SU-DHL-6 (cell line): ENCODE data around the gene ALG8.
"Not testable (repeated sequence)": the region's sequence is repeated elsewhere in the genome, so short reads cannot be mapped to it uniquely, and the experiment has no call there.

ENCODE experiments used
- H2AFZ ChIP-seq: fragments of 200-600 bp; sonication (generic); 2 replicates; pipeline ENCODE4 v1.6.1; 2014; ENCODE audit warnings: low read depth, mild to moderate bottlenecking, moderate library complexity, mixed read lengths, antibody characterized with exemption, low read length; ENCODE audit not compliant: severe bottlenecking
- H3F3A ChIP-seq: fragments of 200-600 bp; shearing (Covaris generic); 2 replicates; pipeline ENCODE4 v1.6.0; 2016; ENCODE audit warnings: antibody characterized with exemption, mild to moderate bottlenecking; ENCODE audit not compliant: insufficient read depth
- H3K27ac ChIP-seq: fragments of 200-600 bp; sonication (generic); 2 replicates; pipeline ENCODE4 v1.5.1; 2016; ENCODE audit warnings: low read depth, mild to moderate bottlenecking, low read length, moderate library complexity, mixed read lengths
- H3K27me3 ChIP-seq: fragments of 200-600 bp; sonication (generic), shearing (Covaris generic); 2 replicates; pipeline ENCODE4 v1.6.0; 2014; ENCODE audit warnings: mild to moderate bottlenecking, low read length
- H3K36me3 ChIP-seq: fragments of 200-600 bp; sonication (generic); 2 replicates; pipeline ENCODE4 v1.6.1; 2014; ENCODE audit warnings: mild to moderate bottlenecking, low read length, mixed read lengths
- H3K4me2 ChIP-seq: fragments of 300-600, 200-600 bp; shearing (Covaris generic), sonication (generic); 2 replicates; pipeline ENCODE4 v1.6.0; 2014; ENCODE audit warnings: low read length, low read depth, mild to moderate bottlenecking; ENCODE audit not compliant: poor library complexity, severe bottlenecking
- H3K4me3 ChIP-seq: fragments of 200-600 bp; sonication (generic); 2 replicates; pipeline ENCODE4 v1.5.1; 2014; ENCODE audit warnings: antibody characterized with exemption, low read length, mild to moderate bottlenecking, mixed read lengths; ENCODE audit not compliant: insufficient read depth, poor library complexity, severe bottlenecking
- H3K79me2 ChIP-seq: fragments of 200-600 bp; sonication (generic); 2 replicates; pipeline ENCODE4 v1.6.1; 2014; ENCODE audit warnings: mild to moderate bottlenecking, low read length, moderate library complexity; ENCODE audit not compliant: insufficient read depth
- H3K9ac ChIP-seq: fragments of 200-600 bp; sonication (generic); 2 replicates; pipeline ENCODE4 v1.7.0; 2014; ENCODE audit warnings: mild to moderate bottlenecking, low read length
- H3K9me2 ChIP-seq: fragments of 200-600 bp; sonication (generic); replicated peaks from 2 replicates; pipeline ENCODE4 v1.6.1; 2014; ENCODE audit warnings: low read length; ENCODE audit not compliant: insufficient read depth
- H3K9me3 ChIP-seq: fragments of 200-600 bp; sonication (generic); 2 replicates; pipeline ENCODE4 v1.6.1; 2014; ENCODE audit warnings: low read length, mixed read lengths; ENCODE audit not compliant: insufficient read depth
- H4K20me1 ChIP-seq: fragments of 200-600 bp; sonication (generic); 2 replicates; pipeline ENCODE4 v1.6.1; 2014; ENCODE audit warnings: low read depth, mild to moderate bottlenecking, antibody characterized with exemption, low read length, moderate library complexity, mixed read lengths
- CTCF ChIP-seq: fragments of 200-600 bp; sonication (generic); IDR thresholded peaks from one replicate; pipeline ENCODE4 v1.5.1; 2017; ENCODE audit warnings: antibody characterized with exemption, mild to moderate bottlenecking, low read length, moderate library complexity; ENCODE audit not compliant: insufficient read depth, poor library complexity, severe bottlenecking
- EZH2phosphoT487 ChIP-seq: fragments of 200-600 bp; sonication (generic), shearing (Covaris generic); conservative IDR thresholded peaks from 2 replicates; pipeline ENCODE4 v1.6.1; 2018; ENCODE audit warnings: mild to moderate bottlenecking, antibody characterized with exemption, low read length, moderate library complexity, mixed read lengths

Gene ALG8

GRCh38 chr11:78061921-78062311 is 77.5 kb downstream of the ALG8 start:
- no peak overlapping the region for H3K4me3 ChIP-seq
- no peaks in the 10 kb centered on the region for H3F3A ChIP-seq
- H4K20me1 ChIP-seq = no peaks in the 10 kb centered on the region
- no peak overlapping the region for H2AFZ ChIP-seq
- no peak overlapping the region for H3K4me2 ChIP-seq
- no peaks in the 10 kb centered on the region for H3K9me2 ChIP-seq
- H3K79me2 ChIP-seq = no peaks in the 10 kb centered on the region
- no peaks in the 10 kb centered on the region for H3K36me3 ChIP-seq
- no peak overlapping the region for H3K27ac ChIP-seq
- H3K9me3 ChIP-seq = no peaks in the 10 kb centered on the region
- H3K9ac ChIP-seq = no peak overlapping the region
- no peaks in the 10 kb centered on the region for H3K27me3 ChIP-seq
- TF ChIP-seq CTCF = no peak
- TF ChIP-seq EZH2phosphoT487 = no peak

GRCh38 chr11:78061088-78061920 is 78.1 kb downstream of the ALG8 start:
- TF ChIP-seq CTCF (no peak), EZH2phosphoT487 (no peak)
- no peak overlapping the region for H3K4me3 ChIP-seq
- H3K27ac ChIP-seq = no peak overlapping the region

GRCh38 chr11:78060533-78060932 is 78.9 kb downstream of the ALG8 start:
- Histone ChIP-seq H3K79me2 (no peaks in the 10 kb centered on the region), H4K20me1 (no peaks in the 10 kb centered on the region), H3K36me3 (no peaks in the 10 kb centered on the region), H3K9ac (no peak overlapping the region), H3K4me2 (no peak overlapping the region), H3F3A (no peaks in the 10 kb centered on the region), H3K27me3 (no peaks in the 10 kb centered on the region), H3K9me3 (no peaks in the 10 kb centered on the region), H3K27ac (no peak overlapping the region), H2AFZ (no peak overlapping the region), H3K4me3 (no peak overlapping the region), H3K9me2 (no peaks in the 10 kb centered on the region)
- TF ChIP-seq CTCF = no peak
- TF ChIP-seq EZH2phosphoT487 = no peak

More at GRCh38 chr11:78061088-78061920, 78.1 kb downstream of the ALG8 start:
- no peak overlapping the region for H2AFZ ChIP-seq
- H3K9ac ChIP-seq = no peak overlapping the region
- no peaks in the 10 kb centered on the region for H3K36me3 ChIP-seq
- H4K20me1 ChIP-seq = no peaks in the 10 kb centered on the region
- no peaks in the 10 kb centered on the region for H3K9me3 ChIP-seq
- H3K9me2 ChIP-seq = no peaks in the 10 kb centered on the region
- no peak overlapping the region for H3K4me2 ChIP-seq
- H3K79me2 ChIP-seq = no peaks in the 10 kb centered on the region
- H3F3A ChIP-seq = no peaks in the 10 kb centered on the region
- H3K27me3 ChIP-seq = no peaks in the 10 kb centered on the region

- not testable (repeated sequence) for H3K79me2 ChIP-seq, H2AFZ ChIP-seq, H3K9me2 ChIP-seq, H3K36me3 ChIP-seq, H3K9me3 ChIP-seq, H3K4me2 ChIP-seq, H4K20me1 ChIP-seq, H3K27me3 ChIP-seq, H3F3A ChIP-seq, H3K27ac ChIP-seq, H3K9ac ChIP-seq, H3K4me3 ChIP-seq
Measured at GRCh38 chr11:78059749-78060328, 79.6 kb downstream of the ALG8 start.
